Measurements from ENCODE around the gene ARHGAP6.

GRCh38 chrX:11648705-11649519 lies 16.8 kb downstream of the ARHGAP6 start:
- TF ChIP-seq POLR2A (IDR thresholded peaks at IDR 0.05): no peak
- no peak for TF ChIP-seq CTCF (IDR thresholded peaks at IDR 0.05)
